Suprapubic skin (tissue), 3 donors: Measurements from ENCODE around the gene NOL11.

ENCODE experiments used
- CTCF ChIP-seq, 2 donors: fragments of 200-600 bp in 1 of 2; fragments of 450-650 bp in 1 of 2; sonication (generic) in 1 of 2; IDR thresholded peaks; one replicate each; pipeline ENCODE4 v1.5.1; 2016 to 2019; ENCODE audit warnings: antibody characterized with exemption in 2 of 2, mild to moderate bottlenecking in 1 of 2, moderate library complexity in 1 of 2
- POLR2A ChIP-seq, 2 donors: fragments of 450-650 bp; IDR thresholded peaks; one replicate each; pipeline ENCODE4 v1.6.1; 2017; ENCODE audit warnings: antibody characterized with exemption in 2 of 2, mild to moderate bottlenecking in 2 of 2, moderate library complexity in 2 of 2

GRCh38 chr17:67696853-67697498, 20.8 kb upstream of the NOL11 start:
- no peak for TF ChIP-seq CTCF (IDR thresholded peaks at IDR 0.05)
- TF ChIP-seq POLR2A (IDR thresholded peaks at IDR 0.05): no peak
